Activated naive CD4-positive, alpha-beta T cell treated with anti-CD3 and anti-CD28 coated beads, Interleukin-2, amount 50 U/mL, for 16 hours (primary cell): ENCODE data around the gene BBS10.
"Not testable (repeated sequence)": the region's sequence is repeated elsewhere in the genome, so short reads cannot be mapped to it uniquely, and the experiment has no call there.

Experiments
- DNase-seq: peaks from one replicate; pipeline ENCODE4 v3.0.0-alpha.2; 2020

The BBS10 gene

GRCh38 chr12:76348079-76348901 is at the start of gene BBS10:
TSS of gene BBS10 (minus strand) at chr12:76348415. CDS start at chr12:76348358, 57 bp downstream.
- peak; percentile 87 for DNase-seq

- no peak for DNase-seq
Measured at GRCh38 chr12:76391461-76391860, 43.2 kb upstream of the BBS10 start.

- DNase-seq, result no peak
Measured at GRCh38 chr12:76387614-76388013, 39.4 kb upstream of the BBS10 start.

GRCh38 chr12:76384560-76384959 is 36.3 kb upstream of the BBS10 start:
- no peak for DNase-seq

GRCh38 chr12:76383988-76384387 is 35.8 kb upstream of the BBS10 start:
- no peak for DNase-seq

GRCh38 chr12:76379261-76379660 is 31.0 kb upstream of the BBS10 start:
- DNase-seq, result no peak

- not testable (repeated sequence) for DNase-seq
Measured at GRCh38 chr12:76376876-76377275, 28.7 kb upstream of the BBS10 start.

GRCh38 chr12:76375939-76376338 is 27.7 kb upstream of the BBS10 start:
- DNase-seq, result no peak

- no peak for DNase-seq
Measured at GRCh38 chr12:76375470-76375869, 27.3 kb upstream of the BBS10 start.

- DNase-seq, result no peak
Measured at GRCh38 chr12:76374386-76375020, 26.3 kb upstream of the BBS10 start.

GRCh38 chr12:76368230-76368629 is 20.0 kb upstream of the BBS10 start:
- no peak for DNase-seq

GRCh38 chr12:76366163-76366562 is 17.9 kb upstream of the BBS10 start:
- no peak for DNase-seq

GRCh38 chr12:76364131-76364530 is 15.9 kb upstream of the BBS10 start:
- not testable (repeated sequence) for DNase-seq

GRCh38 chr12:76360316-76360715 is 12.1 kb upstream of the BBS10 start:
- no peak for DNase-seq

GRCh38 chr12:76356071-76356470 is 7.9 kb upstream of the BBS10 start:
- no peak for DNase-seq

GRCh38 chr12:76346798-76347420 is 1.3 kb downstream of the BBS10 start:
- DNase-seq, result no peak

GRCh38 chr12:76346236-76346635 is 2.0 kb downstream of the BBS10 start:
- DNase-seq, result no peak

GRCh38 chr12:76345569-76345968 is 2.6 kb downstream of the BBS10 start:
- no peak for DNase-seq

GRCh38 chr12:76341436-76342030 is 6.7 kb downstream of the BBS10 start:
- DNase-seq, result no peak

GRCh38 chr12:76340680-76341435 is 7.4 kb downstream of the BBS10 start:
- DNase-seq, result no peak

- no peak for DNase-seq
Measured at GRCh38 chr12:76337583-76337982, 10.6 kb downstream of the BBS10 start.

GRCh38 chr12:76332606-76333005 is 15.6 kb downstream of the BBS10 start:
- DNase-seq, result no peak

- DNase-seq, result no peak
Measured at GRCh38 chr12:76329606-76330005, 18.6 kb downstream of the BBS10 start.
